ENCODE data around the gene ULBP3.

The ULBP3 gene

DNA sequence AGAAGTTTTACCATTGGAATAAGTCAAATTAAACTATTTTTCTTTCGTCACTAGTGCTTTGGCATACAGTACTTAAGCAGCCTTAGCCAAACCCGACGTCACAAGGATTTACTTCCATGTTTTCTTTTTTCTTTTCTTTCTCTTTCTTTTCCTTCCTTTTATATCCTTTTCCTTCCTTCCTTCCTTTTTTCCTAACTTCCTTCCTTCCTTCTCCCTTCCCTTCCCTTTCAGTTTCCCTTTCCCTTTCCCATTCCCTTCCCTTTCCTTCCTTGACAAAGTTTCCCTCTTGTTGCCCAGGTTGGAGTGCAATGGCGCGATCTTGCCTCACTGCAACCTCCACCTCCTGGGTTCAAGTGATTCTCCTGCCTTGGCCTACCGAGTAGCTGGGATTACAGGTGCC is 9.9 kb downstream of the ULBP3 start:
- Histone ChIP-seq H3K27me3 (ENCODE audit: insufficient read depth, low read length) (no peaks in the 10 kb centered on the region), H4K12ac (ENCODE audit: low read depth, low read length) (no peak overlapping the region), H3K18ac (ENCODE audit: low read length) (no peak overlapping the region), H4K91ac (ENCODE audit: low read depth, low read length) (no peak overlapping the region), H3K4me3 (ENCODE audit: low read depth, low read length) (no peak overlapping the region), H4K8ac (ENCODE audit: low read depth, low read length) (no peak overlapping the region), H3K4me2 (ENCODE audit: low read length) (no peak overlapping the region), H3K14ac (ENCODE audit: low read length) (no peak overlapping the region), H3K36me3 (ENCODE audit: control insufficient read depth in 1 of 2, insufficient read depth in 2 of 2, low read length in 2 of 2) (no peaks in the 10 kb centered on the region), H2AK5ac (ENCODE audit: low read length) (no peak overlapping the region), H3K27ac (ENCODE audit: low read depth, low read length) (no peak overlapping the region), H3K9ac (ENCODE audit: low read length) (no peak overlapping the region), H2BK120ac (ENCODE audit: insufficient read depth, low read length, poor library complexity) (no peak overlapping the region), H3K23ac (ENCODE audit: low read length) (no peak overlapping the region), H3K4ac (ENCODE audit: low read depth, low read length) (no peak overlapping the region), H3K79me1 (ENCODE audit: low read length) (no peaks in the 10 kb centered on the region), H3K4me1 (ENCODE audit: control insufficient read depth in 1 of 2, insufficient read depth in 2 of 2, low read length in 2 of 2) (no peaks in the 10 kb centered on the region), H2AFZ (ENCODE audit: insufficient read depth, low read length, poor library complexity) (no peak overlapping the region), H3K79me2 (ENCODE audit: control insufficient read depth, insufficient read depth, low read length, poor library complexity) (no peaks in the 10 kb centered on the region), H2BK5ac (ENCODE audit: low read depth, low read length, poor library complexity) (no peak overlapping the region), H2BK12ac (ENCODE audit: low read length) (no peak overlapping the region), H3K9me3 (ENCODE audit: insufficient read depth, low read depth, low read length) (peaks cover 6% of the 10 kb centered on the region)
- DNase-seq: no peak
- WGBS (ENCODE audit: extremely low coverage, insufficient coverage, insufficient read length): no CpG with 5 or more reads among the region's 6 CpGs

DNA sequence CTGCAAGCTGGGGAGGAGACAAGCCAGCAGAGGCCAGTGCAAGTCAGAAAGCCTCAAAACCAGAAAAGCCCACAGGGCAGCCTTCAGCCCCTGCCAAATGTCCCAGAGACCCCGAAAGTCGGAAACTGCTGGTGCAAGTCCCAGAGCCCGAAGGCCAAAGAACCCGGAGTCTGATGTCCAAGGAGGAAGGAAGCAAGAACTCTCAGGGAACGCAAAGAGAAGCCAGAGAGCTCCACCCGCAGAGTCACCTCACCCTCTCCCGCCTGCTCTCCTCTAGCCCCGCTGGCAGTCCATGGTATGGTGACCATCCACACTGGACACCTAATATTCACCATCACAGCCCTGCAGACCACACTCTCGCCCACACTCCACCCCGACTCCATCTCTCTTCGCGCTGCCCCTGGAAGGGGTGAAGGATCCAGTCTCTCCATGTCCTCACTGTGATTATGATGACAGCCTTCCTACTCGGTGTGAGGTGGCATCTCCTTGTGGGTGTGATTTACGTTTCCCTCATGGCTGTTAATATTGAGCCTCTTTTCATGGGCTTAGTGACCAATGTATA is 10.6 kb downstream of the ULBP3 start:
- no CpG with 5 or more reads among the region's 14 CpGs for WGBS (ENCODE audit: extremely low coverage, insufficient coverage, insufficient read length)

DNA sequence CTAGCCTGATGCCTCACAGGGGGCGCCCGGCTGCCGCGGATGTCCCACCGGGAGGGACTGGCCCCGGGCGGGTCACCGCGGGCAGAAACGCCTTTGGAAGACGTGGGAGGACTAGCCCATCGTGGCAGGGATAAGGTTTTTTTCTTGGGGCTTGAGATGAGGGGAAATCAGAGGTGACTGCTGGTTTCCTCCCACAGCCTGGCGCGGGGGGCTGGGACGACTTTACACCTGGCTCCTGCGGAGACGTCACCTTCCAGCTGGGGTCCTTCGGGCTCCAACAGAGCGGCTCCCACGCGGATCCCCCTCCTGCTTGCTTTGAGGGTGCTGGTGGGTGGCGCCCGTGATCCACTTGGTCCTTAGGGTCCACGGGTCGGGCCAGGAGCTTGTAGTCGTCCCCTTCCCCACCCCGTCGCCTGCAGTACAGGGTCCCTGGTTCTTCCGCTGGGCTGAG is 11.4 kb downstream of the ULBP3 start:
- Histone ChIP-seq H3K27me3 (ENCODE audit: insufficient read depth, low read length) (no peaks in the 10 kb centered on the region), H2AFZ (ENCODE audit: insufficient read depth, low read length, poor library complexity) (no peak overlapping the region), H3K18ac (ENCODE audit: low read length) (no peak overlapping the region), H3K79me2 (ENCODE audit: control insufficient read depth, insufficient read depth, low read length, poor library complexity) (no peaks in the 10 kb centered on the region), H4K12ac (ENCODE audit: low read depth, low read length) (no peak overlapping the region), H3K79me1 (ENCODE audit: low read length) (no peaks in the 10 kb centered on the region), H3K9ac (ENCODE audit: low read length) (no peak overlapping the region), H2AK5ac (ENCODE audit: low read length) (no peak overlapping the region), H2BK12ac (ENCODE audit: low read length) (no peak overlapping the region), H3K4me1 (ENCODE audit: control insufficient read depth in 1 of 2, insufficient read depth in 2 of 2, low read length in 2 of 2) (no peaks in the 10 kb centered on the region), H4K91ac (ENCODE audit: low read depth, low read length) (no peak overlapping the region), H4K8ac (ENCODE audit: low read depth, low read length) (no peak overlapping the region), H3K4ac (ENCODE audit: low read depth, low read length) (no peak overlapping the region), H2BK120ac (ENCODE audit: insufficient read depth, low read length, poor library complexity) (no peak overlapping the region), H3K9me3 (ENCODE audit: insufficient read depth, low read depth, low read length) (peaks cover 13% of the 10 kb centered on the region), H3K4me2 (ENCODE audit: low read length) (no peak overlapping the region), H3K27ac (ENCODE audit: low read depth, low read length) (no peak overlapping the region), H3K36me3 (ENCODE audit: control insufficient read depth in 1 of 2, insufficient read depth in 2 of 2, low read length in 2 of 2) (no peaks in the 10 kb centered on the region), H3K4me3 (ENCODE audit: low read depth, low read length) (peak overlapping the region; percentile 25), H3K14ac (ENCODE audit: low read length) (no peak overlapping the region), H3K23ac (ENCODE audit: low read length) (no peak overlapping the region), H2BK5ac (ENCODE audit: low read depth, low read length, poor library complexity) (no peak overlapping the region)
- no CpG with 5 or more reads among the region's 29 CpGs for WGBS (ENCODE audit: extremely low coverage, insufficient coverage, insufficient read length)
- DNase-seq: no peak

More for the DNA sequence above, 10.6 kb downstream of the ULBP3 start:
- no peaks in the 10 kb centered on the region for H3K36me3 ChIP-seq (ENCODE audit: control insufficient read depth in 1 of 2, insufficient read depth in 2 of 2, low read length in 2 of 2)
- H3K14ac ChIP-seq (ENCODE audit: low read length): no peak overlapping the region
- no peaks in the 10 kb centered on the region for H3K79me2 ChIP-seq (ENCODE audit: control insufficient read depth, insufficient read depth, low read length, poor library complexity)
- DNase-seq: no peak
- no peak overlapping the region for H4K91ac ChIP-seq (ENCODE audit: low read depth, low read length)
- no peak overlapping the region for H2AK5ac ChIP-seq (ENCODE audit: low read length)
- no peak overlapping the region for H2AFZ ChIP-seq (ENCODE audit: insufficient read depth, low read length, poor library complexity)
- H2BK5ac ChIP-seq (ENCODE audit: low read depth, low read length, poor library complexity): no peak overlapping the region
- H4K12ac ChIP-seq (ENCODE audit: low read depth, low read length): no peak overlapping the region
- no peak overlapping the region for H4K8ac ChIP-seq (ENCODE audit: low read depth, low read length)
- no peak overlapping the region for H3K9ac ChIP-seq (ENCODE audit: low read length)
- H2BK12ac ChIP-seq (ENCODE audit: low read length): no peak overlapping the region
- H3K79me1 ChIP-seq (ENCODE audit: low read length): no peaks in the 10 kb centered on the region
- no peak overlapping the region for H3K4ac ChIP-seq (ENCODE audit: low read depth, low read length)
- no peak overlapping the region for H3K23ac ChIP-seq (ENCODE audit: low read length)
- H3K4me2 ChIP-seq (ENCODE audit: low read length): no peak overlapping the region
- no peak overlapping the region for H3K18ac ChIP-seq (ENCODE audit: low read length)
- no peak overlapping the region for H2BK120ac ChIP-seq (ENCODE audit: insufficient read depth, low read length, poor library complexity)
- peaks cover 10% of the 10 kb centered on the region for H3K9me3 ChIP-seq (ENCODE audit: insufficient read depth, low read depth, low read length)
- H3K4me1 ChIP-seq (ENCODE audit: control insufficient read depth in 1 of 2, insufficient read depth in 2 of 2, low read length in 2 of 2): no peaks in the 10 kb centered on the region
- H3K4me3 ChIP-seq (ENCODE audit: low read depth, low read length): no peak overlapping the region
- H3K27me3 ChIP-seq (ENCODE audit: insufficient read depth, low read length): no peaks in the 10 kb centered on the region
- H3K27ac ChIP-seq (ENCODE audit: low read depth, low read length): no peak overlapping the region

DNA sequence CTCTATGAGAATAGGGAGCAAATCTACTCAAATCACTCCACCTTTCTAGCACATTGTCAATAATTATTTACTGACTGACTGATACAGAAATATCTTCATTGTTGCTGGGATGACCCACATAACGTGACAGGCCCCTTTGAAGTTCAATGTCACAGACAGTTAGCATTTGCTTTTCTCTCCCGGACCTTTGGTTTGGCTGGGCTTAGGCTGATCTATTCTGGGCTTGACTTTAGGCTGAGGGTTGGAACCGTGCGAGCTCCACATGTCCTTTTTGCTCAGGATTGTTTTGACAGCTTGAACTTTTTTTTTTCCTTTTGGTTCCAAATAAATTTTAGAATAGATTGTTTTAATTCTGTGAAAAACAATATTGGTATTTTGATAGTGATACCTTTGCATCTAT is 12.0 kb downstream of the ULBP3 start:
- Histone ChIP-seq H3K36me3 (ENCODE audit: control insufficient read depth in 1 of 2, insufficient read depth in 2 of 2, low read length in 2 of 2) (no peaks in the 10 kb centered on the region), H3K4ac (ENCODE audit: low read depth, low read length) (no peak overlapping the region), H3K9me3 (ENCODE audit: insufficient read depth, low read depth, low read length) (peaks cover 13% of the 10 kb centered on the region), H3K23ac (ENCODE audit: low read length) (no peak overlapping the region), H4K12ac (ENCODE audit: low read depth, low read length) (no peak overlapping the region), H3K27ac (ENCODE audit: low read depth, low read length) (no peak overlapping the region), H3K4me2 (ENCODE audit: low read length) (no peak overlapping the region), H3K4me3 (ENCODE audit: low read depth, low read length) (no peak overlapping the region), H2BK12ac (ENCODE audit: low read length) (no peak overlapping the region), H2AK5ac (ENCODE audit: low read length) (no peak overlapping the region), H3K18ac (ENCODE audit: low read length) (no peak overlapping the region), H2BK120ac (ENCODE audit: insufficient read depth, low read length, poor library complexity) (no peak overlapping the region), H3K27me3 (ENCODE audit: insufficient read depth, low read length) (no peaks in the 10 kb centered on the region), H2AFZ (ENCODE audit: insufficient read depth, low read length, poor library complexity) (no peak overlapping the region), H4K91ac (ENCODE audit: low read depth, low read length) (no peak overlapping the region), H3K9ac (ENCODE audit: low read length) (no peak overlapping the region), H3K14ac (ENCODE audit: low read length) (no peak overlapping the region), H4K8ac (ENCODE audit: low read depth, low read length) (no peak overlapping the region), H3K79me1 (ENCODE audit: low read length) (no peaks in the 10 kb centered on the region), H3K79me2 (ENCODE audit: control insufficient read depth, insufficient read depth, low read length, poor library complexity) (no peaks in the 10 kb centered on the region), H3K4me1 (ENCODE audit: control insufficient read depth in 1 of 2, insufficient read depth in 2 of 2, low read length in 2 of 2) (no peaks in the 10 kb centered on the region), H2BK5ac (ENCODE audit: low read depth, low read length, poor library complexity) (no peak overlapping the region)
- no peak for DNase-seq
- no CpG with 5 or more reads among the region's 4 CpGs for WGBS (ENCODE audit: extremely low coverage, insufficient coverage, insufficient read length)
